Left ventricle myocardium inferior (tissue), 1 donor: Measurements from ENCODE around the gene TRHDE. TPM values are rescaled to one million over a fixed set of nuclear protein-coding genes. Genes with fewer than 3 reads are reported as not detected.

Experiments used
- DNase-seq: peaks from one replicate; pipeline ENCODE4 v3.0.0-alpha.2; 2020
- H3K27ac ChIP-seq: fragments of 200-600 bp; replicated peaks from 2 replicates; pipeline ENCODE4 v1.8.0; 2021
- H3K27me3 ChIP-seq: fragments of 200-600 bp; 2 replicates; pipeline ENCODE4 v1.8.0; 2021; ENCODE audit warnings: low read depth
- H3K36me3 ChIP-seq: fragments of 200-600 bp; 2 replicates; pipeline ENCODE4 v1.8.0; 2021
- H3K4me1 ChIP-seq: fragments of 200-600 bp; 2 replicates; pipeline ENCODE4 v1.8.0; 2021
- H3K4me3 ChIP-seq: fragments of 200-600 bp; 2 replicates; pipeline ENCODE4 v1.8.0; 2021; ENCODE audit warnings: mild to moderate bottlenecking, moderate library complexity
- H3K9me3 ChIP-seq: fragments of 200-600 bp; replicated peaks from 2 replicates; pipeline ENCODE4 v1.8.0; 2021
- CTCF ChIP-seq: fragments of 200-600 bp; IDR thresholded peaks from 2 replicates; pipeline ENCODE4 v1.8.0; 2021; ENCODE audit warnings: antibody characterized with exemption, mild to moderate bottlenecking, borderline replicate concordance
- intact Hi-C: fragments of 100-400 bp; cut with micrococcal nuclease; formaldehyde crosslinking; loops from one replicate; pipeline ENCODE4 v1.11.0; 2022
- total RNA-seq: library from RNA; stranded (reverse); fragmentation: NEBNext Ultra II Directional; extraction: Animal tissue kit (Norgen Biotek cat#: 25700); gene quantifications from one replicate; pipeline ENCODE4 v1.2.1, GENCODE V29; 2021
- donor health status: DM: no; HTN: yes; CAD: no; lungs with severe emphysema.

TRHDE gene
- total RNA-seq, 1 donor from 2014 or later = 0.96 TPM

GRCh38 chr12:72311946-72312345, 39.8 kb downstream of the TRHDE start:
- H3K4me1 ChIP-seq = no peaks in the 10 kb centered on the region
- H3K36me3 ChIP-seq = no peaks in the 10 kb centered on the region
- H3K27me3 ChIP-seq = no peaks in the 10 kb centered on the region
- no peak overlapping the region for H3K27ac ChIP-seq
- DNase-seq = no peak
- no peak for TF ChIP-seq CTCF
- intact Hi-C loops = no loop called here
- H3K9me3 ChIP-seq = no peaks in the 10 kb centered on the region
- H3K4me3 ChIP-seq = no peak overlapping the region

GRCh38 chr12:72313806-72314205, 41.6 kb downstream of the TRHDE start:
- no peaks in the 10 kb centered on the region for H3K36me3 ChIP-seq
- H3K27me3 ChIP-seq = no peaks in the 10 kb centered on the region
- no peak overlapping the region for H3K4me3 ChIP-seq
- no peak overlapping the region for H3K27ac ChIP-seq
- H3K9me3 ChIP-seq = no peaks in the 10 kb centered on the region
- DNase-seq = no peak
- TF ChIP-seq CTCF = no peak
- no peaks in the 10 kb centered on the region for H3K4me1 ChIP-seq
- intact Hi-C loops = no loop called here

GRCh38 chr12:72315858-72316257, 43.7 kb downstream of the TRHDE start:
- H3K27me3 ChIP-seq = no peaks in the 10 kb centered on the region
- H3K9me3 ChIP-seq = no peaks in the 10 kb centered on the region
- no peaks in the 10 kb centered on the region for H3K36me3 ChIP-seq
- no peak for TF ChIP-seq CTCF
- H3K4me1 ChIP-seq = no peaks in the 10 kb centered on the region
- no peak for DNase-seq
- H3K4me3 ChIP-seq = no peak overlapping the region
- intact Hi-C loops = no loop called here
- no peak overlapping the region for H3K27ac ChIP-seq

GRCh38 chr12:72318341-72318740, 46.2 kb downstream of the TRHDE start:
- no peaks in the 10 kb centered on the region for H3K9me3 ChIP-seq
- intact Hi-C loops = no loop called here
- no peaks in the 10 kb centered on the region for H3K4me1 ChIP-seq
- no peak overlapping the region for H3K27ac ChIP-seq
- H3K36me3 ChIP-seq = no peaks in the 10 kb centered on the region
- no peak for TF ChIP-seq CTCF
- H3K27me3 ChIP-seq = no peaks in the 10 kb centered on the region
- no peak for DNase-seq
- H3K4me3 ChIP-seq = no peak overlapping the region

GRCh38 chr12:72323881-72324280, 51.7 kb downstream of the TRHDE start:
- no peak for DNase-seq
- TF ChIP-seq CTCF = no peak
- Histone ChIP-seq H3K4me1 (no peaks in the 10 kb centered on the region), H3K9me3 (no peaks in the 10 kb centered on the region), H3K27me3 (no peaks in the 10 kb centered on the region), H3K36me3 (no peaks in the 10 kb centered on the region), H3K27ac (no peak overlapping the region), H3K4me3 (no peak overlapping the region)
- intact Hi-C loops = no loop called here

- H3K27me3 ChIP-seq = no peaks in the 10 kb centered on the region
- no peak overlapping the region for H3K4me3 ChIP-seq
- no peak overlapping the region for H3K27ac ChIP-seq
- intact Hi-C loops = no loop called here
- DNase-seq = no peak
- H3K36me3 ChIP-seq = no peaks in the 10 kb centered on the region
- no peaks in the 10 kb centered on the region for H3K4me1 ChIP-seq
- H3K9me3 ChIP-seq = no peaks in the 10 kb centered on the region
- no peak for TF ChIP-seq CTCF
These were observed 58.1 kb downstream of the TRHDE start for GRCh38 chr12:72330301-72330700.
